SK-MEL-5 (cell line): ENCODE results near the gene RNF43. TPM values are rescaled to one million over a fixed set of nuclear protein-coding genes. Genes with fewer than 3 reads are reported as not detected.

Experiments
- DNase-seq: peaks from one replicate; pipeline ENCODE4 v3.0.0-alpha.2; 2016; ENCODE audit warnings: low read depth, low spot score
- in situ Hi-C: cut with HindIII; loops from 2 replicates; pipeline ENCODE4 v1.10.0; 2016; ENCODE audit warnings: low sequenced_read_pairs, high pct_unique_total_duplicates, low pct_unique_long_range_greater_than_20kb
- total RNA-seq: library from RNA; depleted of rRNA; stranded (reverse); fragments of >200 nt; shearing (Covaris generic); gene quantifications from 2 replicates; pipeline ENCODE4 v1.2.3, GENCODE V29; 2014

RNF43 gene
- total RNA-seq, 1 experiment from 2014 or later: 5.6 TPM

- in situ Hi-C loops: no loop called here
- DNase-seq: no peak
These were observed 28.8 kb downstream of the RNF43 start for GRCh38 chr17:58388302-58389190.

DNA sequence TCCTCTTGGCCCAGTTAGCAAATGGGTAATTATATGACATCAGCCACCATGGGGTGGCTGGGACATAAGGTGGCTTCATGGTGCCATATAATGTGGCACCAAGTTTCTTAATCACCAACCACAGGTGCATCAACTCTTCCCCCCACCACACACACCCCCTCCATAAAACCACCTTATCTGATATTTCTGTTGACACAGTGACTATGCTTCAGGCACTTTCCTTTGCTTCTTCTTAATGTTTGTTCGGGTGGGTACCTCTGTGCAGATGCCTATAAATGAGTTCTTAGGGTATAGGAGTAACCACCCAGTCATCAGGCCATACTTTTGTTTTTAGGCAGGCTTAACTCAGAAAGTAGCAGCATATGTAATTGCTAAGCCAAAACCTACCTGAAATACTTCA, 29.5 kb downstream of the RNF43 start:
- in situ Hi-C loops: no loop called here
- DNase-seq: no peak

- in situ Hi-C loops: no loop called here
- no peak for DNase-seq
These were observed 30.6 kb downstream of the RNF43 start for GRCh38 chr17:58386708-58387107.

GRCh38 chr17:58385359-58385899, 31.9 kb downstream of the RNF43 start:
- DNase-seq: no peak
- in situ Hi-C loops: no loop called here

DNA sequence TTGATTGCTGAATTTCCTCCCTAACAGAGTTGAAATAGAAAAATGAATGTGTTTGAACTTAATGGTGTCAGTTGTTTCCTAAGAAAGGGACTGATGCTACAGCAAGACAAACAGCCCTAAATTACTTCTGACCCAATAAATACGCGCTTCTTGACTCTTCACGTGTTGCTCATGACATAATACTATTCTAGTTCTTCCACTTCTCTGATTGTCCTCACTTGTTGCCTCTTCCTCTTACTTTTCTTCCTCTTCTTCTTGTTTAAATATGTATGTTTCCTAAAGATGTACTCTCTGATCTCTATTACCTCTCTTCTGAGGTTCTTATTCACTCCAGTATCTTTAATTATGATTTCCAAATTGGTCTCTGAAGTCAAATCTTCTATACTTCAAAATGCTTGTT, 32.4 kb downstream of the RNF43 start:
- in situ Hi-C loops: no loop called here
- DNase-seq: no peak

DNA sequence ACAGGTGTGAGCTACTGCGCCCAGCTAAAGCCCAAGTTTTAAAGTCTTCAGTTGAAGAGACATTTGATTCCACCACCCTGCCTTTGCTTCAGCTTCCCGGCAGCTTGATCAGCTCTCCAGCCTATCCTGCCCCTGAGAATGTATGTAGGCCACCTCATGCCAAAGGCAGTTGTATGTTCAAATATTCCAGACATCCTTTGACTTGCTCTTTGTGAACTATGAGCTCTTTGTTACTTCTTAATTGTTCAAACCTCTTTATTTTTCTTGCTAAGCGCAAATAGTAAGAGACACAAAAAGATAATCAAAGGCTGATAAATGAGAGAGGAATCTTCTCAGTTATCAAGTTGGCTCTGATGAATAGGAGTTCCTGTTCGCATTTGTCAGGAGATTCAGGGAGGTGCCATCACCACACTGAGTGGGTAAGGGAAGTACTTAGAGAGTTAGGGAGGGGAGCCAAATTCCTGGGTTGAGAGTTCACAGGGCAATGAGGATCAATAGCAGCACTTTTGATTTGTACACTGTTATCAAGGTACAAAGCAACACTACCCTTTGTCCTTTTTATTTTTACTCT, 33.4 kb downstream of the RNF43 start:
- DNase-seq: no peak
- in situ Hi-C loops: no loop called here

DNA sequence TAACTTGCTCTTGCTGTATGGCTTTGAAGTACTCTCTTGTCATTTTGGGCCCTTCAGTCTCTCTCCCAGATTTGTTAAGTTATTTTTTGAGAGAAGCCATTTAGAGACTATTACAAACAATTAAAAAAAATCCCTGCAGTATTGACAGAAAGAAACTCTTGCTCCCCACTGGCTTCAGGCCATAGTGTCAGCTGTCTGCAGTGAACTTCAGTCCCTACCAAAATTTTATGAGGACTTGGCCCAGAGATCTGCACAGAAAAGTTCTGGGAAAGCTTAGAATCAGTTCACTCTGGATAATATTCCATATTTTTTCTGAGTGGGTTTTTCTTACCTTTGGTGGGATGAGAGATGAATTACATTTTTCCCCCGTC, 34.5 kb downstream of the RNF43 start:
- in situ Hi-C loops: no loop called here

DNA sequence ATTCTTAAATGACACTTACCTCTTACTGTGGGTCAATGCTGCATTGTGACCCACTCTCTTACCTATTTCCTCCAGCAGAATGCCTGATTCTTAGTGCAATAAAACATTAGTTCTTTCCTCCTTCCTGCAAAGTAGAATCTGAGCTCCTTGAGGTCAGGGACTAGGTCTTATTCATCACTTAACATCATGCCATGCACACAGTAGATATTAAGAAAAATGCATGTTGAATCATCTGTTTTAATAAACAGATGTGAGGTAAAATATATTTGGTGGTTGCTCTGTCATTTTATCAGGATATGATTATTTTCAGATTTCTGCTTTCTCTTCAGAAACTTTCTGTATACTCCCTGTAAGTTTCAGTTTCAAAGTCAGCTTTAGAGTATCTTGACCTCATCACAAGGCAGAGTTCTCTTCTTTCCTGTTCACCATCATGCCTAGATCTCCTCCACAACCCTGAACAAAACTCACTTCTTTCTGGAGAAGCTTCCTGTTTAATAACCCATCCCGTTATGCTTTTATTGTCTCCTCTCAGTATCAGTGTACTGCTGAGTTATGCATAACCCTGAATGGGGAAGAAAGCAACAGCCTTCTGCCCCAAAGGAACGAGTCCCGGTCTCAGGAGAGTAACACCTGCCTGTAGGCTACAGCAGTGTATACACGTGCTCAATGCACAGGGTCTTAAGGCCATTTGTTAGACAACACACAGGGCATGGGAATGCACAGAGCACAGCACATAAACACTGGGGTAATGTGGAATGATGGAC, 35.0 kb downstream of the RNF43 start:
- no peak for DNase-seq
- in situ Hi-C loops: no loop called here

More for the DNA sequence above, 34.5 kb downstream of the RNF43 start:
- no peak for DNase-seq

DNA sequence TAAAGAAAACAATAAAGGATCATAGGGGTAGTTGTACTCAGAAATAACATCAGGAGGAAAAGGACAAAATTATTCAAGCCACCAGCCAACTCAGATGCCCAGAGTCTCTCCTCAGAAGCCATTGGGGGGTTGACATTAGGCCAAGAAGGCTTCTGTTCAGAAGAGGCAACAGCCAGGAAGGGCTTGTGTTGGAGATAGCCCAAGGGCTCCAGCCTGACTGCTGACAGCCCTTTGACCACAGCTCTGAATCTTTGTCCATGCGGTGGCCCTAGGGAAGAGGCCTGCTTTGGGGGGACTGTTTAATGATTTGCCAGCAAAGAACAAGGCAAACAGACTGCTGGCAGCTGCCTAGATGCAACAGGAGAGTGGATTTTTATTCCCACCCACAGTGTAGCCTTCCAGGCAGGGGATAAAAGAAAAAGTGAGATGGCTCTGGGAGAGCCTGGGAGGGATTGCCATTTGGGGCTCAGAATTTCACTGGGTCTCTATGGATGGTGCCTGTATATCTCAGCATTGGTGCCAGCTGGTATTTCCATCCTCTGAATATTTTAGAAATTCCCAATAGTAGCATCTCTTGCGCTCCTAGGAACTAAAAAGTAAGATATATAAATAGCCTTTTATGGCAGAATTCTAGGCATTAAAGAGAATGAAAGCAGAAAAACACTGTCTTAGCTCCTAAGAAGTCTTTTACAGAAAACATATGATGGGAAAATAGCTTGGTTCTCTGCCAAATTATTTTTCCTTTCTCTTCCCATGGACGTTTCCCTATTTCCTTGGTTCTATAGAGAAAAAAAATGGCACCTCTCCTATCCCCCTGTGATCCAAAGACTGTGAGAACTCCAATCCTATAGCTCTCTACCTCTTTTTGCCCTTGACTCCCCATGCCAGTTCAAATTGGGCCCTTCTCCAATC, 36.0 kb downstream of the RNF43 start:
- DNase-seq: peak; percentile 29
- in situ Hi-C loops: no loop called here

GRCh38 chr17:58380207-58381123, 36.9 kb downstream of the RNF43 start:
- in situ Hi-C loops: no loop called here

GRCh38 chr17:58379511-58379824, 37.9 kb downstream of the RNF43 start:
- in situ Hi-C loops: no loop called here
- no peak for DNase-seq

More at GRCh38 chr17:58380207-58381123, 36.9 kb downstream of the RNF43 start:
- DNase-seq: no peak

DNA sequence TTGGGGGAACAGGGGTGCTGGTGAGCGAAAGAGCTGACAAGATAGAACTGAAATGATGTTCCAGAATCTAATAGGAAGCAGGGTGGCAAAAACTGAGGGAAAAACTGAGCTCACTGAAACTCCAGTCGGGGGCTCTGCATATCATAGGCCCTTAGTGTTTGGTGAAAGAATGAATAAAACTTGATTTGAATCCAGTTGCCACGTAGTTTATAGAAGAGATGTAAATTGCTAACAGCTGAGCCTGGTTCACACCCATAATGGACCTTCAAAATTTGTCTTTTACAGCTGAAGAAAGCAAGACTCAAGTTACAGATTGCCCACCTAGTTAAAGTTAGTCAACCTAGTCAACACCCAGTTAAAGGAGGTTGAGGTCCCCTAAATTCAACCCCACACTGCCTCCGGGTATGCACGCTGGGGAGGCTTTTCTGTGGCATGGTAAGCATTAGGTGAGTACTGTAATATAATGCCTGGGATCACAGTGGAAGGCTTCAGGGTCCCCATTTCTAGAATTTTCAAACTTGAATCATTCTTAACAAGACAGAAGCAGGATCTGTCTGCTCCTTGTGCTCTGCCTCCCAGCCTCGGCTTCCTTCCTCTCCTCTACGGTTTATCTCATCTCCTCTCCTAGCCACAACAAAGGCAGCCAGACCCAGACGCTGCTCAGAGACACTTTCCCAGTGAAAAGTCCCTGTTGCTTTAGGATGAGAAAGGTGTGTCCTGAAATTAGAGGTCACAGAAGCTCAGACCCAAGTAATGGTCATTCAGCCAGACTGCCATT, 38.4 kb downstream of the RNF43 start:
- in situ Hi-C loops: no loop called here
- no peak for DNase-seq

DNA sequence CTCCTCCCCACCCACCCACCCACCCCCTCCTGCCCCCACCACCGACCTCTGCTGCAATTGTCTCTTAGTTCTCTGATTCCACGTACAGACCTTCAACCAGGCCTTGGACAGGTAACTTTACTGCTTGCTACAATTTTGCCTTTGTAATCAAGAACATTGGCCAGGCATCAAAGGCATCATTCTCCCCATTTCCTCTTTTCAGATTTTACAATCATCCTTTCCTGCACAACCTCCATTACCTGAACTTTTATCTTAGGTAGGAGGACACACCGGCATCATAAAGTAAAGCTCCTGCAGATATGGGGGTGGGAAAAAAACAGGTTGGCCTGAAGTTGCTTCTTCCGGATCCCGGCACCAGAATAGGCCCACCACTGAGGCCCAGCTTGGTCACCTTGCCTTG, 39.7 kb downstream of the RNF43 start:
- DNase-seq: no peak
- in situ Hi-C loops: no loop called here

DNA sequence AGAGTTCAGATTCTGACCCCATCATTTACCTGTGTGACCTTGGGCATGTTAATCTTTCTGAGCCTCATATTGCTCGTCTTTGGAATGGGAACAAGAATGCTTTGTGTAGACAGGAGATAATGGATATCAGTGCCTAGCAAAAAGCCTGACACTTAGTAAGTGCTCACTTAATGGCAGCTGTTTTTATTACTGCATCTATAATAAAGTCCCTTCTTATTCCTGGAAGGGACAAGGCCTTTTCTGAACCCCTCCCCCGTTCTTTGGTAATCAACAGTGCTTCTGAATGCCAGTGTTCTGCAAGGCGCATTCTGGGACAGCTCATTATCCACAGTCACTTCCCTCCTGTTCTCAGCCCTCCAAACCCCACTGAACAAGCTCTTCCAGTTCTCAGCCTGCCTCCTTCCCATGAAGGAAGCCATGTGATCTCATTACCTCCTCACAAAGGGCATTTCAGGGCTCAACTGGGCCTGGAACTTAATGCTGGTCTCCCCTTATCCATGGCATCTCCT, 40.2 kb downstream of the RNF43 start:
- peak; percentile 55 for DNase-seq
- in situ Hi-C loops: no loop called here

GRCh38 chr17:58376472-58377000, 40.8 kb downstream of the RNF43 start:
- in situ Hi-C loops: no loop called here
- no peak for DNase-seq
